Measurements from ENCODE around the gene TNFAIP8. TPM values are rescaled to one million over a fixed set of nuclear protein-coding genes. Genes with fewer than 3 reads are reported as not detected.

TNFAIP8 gene
- polyA plus RNA-seq, 4 donors = 22.8 to 39.1 (median 32.1) TPM

DNA sequence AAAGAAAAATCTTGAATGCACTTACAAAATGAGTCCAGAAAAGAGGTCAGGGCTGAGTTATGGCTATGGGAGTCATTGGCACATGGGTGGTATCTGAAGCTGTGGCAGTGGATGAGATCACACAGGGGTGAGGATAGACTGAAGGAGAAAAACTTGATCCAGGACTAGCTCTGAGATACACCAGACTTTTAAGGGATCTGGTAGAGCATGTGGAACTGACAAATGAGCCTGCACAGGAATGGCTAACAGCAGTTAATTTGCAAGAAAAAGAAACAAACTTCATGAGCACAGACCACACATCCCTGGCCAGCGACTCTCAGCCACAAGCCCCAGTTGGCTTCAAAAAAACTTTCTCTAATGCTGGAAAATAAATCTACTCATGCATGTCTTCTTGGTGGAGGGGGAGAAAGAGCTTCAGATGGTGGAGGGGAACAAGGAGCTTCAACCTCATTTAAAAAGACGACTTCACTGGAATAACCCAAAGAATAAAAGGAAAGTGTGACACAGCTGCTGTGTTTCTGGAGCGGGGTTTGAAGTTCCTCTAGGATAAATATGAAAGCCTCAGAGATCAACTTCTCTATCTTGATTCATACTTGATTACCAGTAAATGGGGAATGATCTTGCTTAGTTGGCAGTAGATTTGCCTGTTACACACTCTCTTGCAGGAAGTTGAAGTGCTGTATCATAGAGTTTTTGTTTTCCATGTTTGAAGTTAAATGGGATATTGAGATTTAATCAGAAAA, 33.6 kb downstream of the TNFAIP8 start:
- DNase-seq (ENCODE audit: low read depth in 4 of 4, low spot score in 3 of 4) = no peak

DNA sequence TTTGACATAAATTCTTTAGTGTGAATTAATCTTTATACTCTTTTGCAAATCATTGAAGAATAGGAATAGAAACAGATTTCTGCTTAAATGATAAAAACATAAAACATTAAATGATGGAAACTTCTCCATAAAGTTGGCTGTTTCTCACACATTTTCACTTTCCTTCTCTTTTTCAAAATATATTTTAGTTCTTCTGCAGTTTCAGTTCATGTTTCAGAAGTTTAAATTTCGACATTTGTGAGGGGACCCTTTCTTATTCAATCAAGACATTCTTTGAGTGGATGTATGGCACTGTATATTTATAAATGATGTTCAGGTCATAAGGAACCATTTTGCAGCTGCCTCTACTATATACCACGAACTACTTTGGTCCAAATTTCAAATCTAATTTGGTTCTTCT, 34.6 kb downstream of the TNFAIP8 start:
- DNase-seq (ENCODE audit: low read depth in 4 of 4, low spot score in 3 of 4) = no peak

- DNase-seq (ENCODE audit: low read depth in 4 of 4, low spot score in 3 of 4) = no peak
These were observed 37.4 kb downstream of the TNFAIP8 start for GRCh38 chr5:119393201-119393691.

- no peak for DNase-seq (ENCODE audit: low read depth in 4 of 4, low spot score in 3 of 4)
These were observed 37.9 kb downstream of the TNFAIP8 start for GRCh38 chr5:119393746-119394145.

DNA sequence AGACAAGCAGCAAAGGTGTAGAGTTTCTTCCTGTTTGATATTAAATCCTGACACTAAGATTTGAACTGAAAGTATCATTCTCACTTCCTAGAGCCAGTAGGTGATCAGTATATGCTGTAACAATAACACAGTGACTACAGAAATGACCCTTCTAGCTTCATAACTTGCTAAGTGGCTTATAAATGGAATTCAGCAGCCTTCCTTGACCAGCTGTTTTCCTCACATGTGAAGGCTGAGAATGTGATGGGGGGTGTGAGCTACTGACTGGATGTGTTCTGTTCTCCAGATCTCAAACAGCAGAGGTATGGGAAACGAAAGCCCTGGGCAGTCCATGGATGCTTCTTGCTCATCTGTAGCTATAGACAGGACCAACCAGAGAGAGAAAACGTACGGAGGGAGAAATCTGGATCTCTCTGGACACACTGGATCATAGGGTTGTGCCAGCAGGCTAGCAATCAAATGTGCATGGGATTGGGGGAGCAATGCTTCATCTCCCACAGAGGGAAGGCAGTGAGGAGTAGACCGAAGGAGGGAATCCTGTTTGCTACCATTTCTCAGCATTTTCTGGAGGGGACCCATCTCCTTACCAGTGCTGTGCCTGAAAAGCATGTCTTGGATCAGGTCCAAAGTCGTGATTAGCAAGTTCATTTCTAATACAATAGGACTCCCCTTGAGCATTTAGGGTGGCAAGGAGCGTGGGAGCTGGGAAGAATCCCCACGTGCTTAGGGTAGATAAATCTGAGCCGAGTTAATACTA, 39.4 kb downstream of the TNFAIP8 start:
- no peak for DNase-seq (ENCODE audit: low read depth in 4 of 4, low spot score in 3 of 4)

DNA sequence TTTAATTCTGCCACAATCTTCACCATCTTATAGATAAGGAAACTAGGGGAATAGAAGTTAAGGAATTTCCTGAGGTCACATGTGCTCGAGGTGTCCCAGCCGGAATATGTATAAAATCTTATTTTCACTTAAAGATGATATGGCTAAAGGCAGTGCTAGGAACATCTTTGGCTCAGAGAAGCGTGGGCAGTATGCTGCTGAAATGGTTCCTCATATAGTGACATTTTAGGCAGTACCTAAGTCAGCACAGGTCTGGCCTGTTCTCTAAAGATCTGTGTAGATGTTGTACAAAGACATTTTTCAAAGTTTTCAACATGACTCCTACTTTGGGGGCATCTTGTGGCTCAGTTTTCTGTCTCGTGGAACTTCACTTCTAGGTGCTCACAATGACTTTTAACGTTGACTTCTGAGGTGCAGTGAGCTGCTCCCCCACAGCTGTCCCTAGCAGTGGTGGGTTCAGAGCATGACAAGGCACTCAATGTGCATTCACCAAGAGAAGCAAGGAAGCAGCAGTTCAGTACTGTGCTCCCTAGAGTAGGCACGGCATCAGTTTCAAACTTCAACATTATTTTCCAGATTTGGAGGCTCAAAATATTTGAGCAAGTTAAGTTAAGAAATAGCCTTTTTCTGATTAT, 40.3 kb downstream of the TNFAIP8 start:
- DNase-seq (ENCODE audit: low read depth in 4 of 4, low spot score in 3 of 4) = no peak

DNA sequence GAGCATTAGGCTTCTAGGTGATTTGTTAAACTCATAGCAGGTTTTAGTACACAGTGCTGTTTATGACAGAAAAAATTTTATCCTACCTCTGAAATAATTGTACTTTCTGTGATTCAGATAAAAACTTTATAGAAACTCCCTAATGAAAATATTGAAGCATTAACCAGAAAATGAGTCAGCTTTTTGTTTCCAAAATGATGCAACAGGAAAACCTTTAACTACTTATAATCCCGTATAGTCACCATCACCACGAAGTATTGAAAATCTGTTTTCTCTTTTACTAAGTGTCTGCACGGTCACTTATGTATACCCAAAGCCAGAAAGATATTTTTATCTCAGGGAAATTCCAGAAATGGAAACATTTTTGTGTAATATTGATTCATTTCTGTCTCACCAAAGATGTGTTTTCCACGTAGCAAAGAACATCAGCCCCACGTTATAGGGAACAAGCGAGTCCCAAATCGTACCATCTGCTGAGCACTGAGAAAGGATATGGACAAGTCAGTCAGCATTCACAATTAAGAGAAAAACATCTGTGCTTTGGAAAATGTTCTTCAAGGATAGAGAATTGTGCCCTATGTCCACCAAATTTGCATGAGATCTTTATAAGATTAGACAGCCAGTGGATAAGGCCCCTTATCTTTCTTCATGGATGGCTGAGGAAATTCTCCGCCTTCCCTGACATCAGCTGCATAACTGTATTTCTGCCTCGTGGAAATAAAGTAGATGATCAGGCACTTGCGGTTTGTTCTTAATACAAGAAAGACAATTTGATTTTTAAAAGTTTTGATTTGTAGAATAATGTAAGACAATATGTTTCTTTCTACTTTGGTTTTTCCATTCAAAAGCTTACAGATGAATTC, 41.9 kb downstream of the TNFAIP8 start:
- no peak for DNase-seq (ENCODE audit: low read depth in 4 of 4, low spot score in 3 of 4)

- no peak for DNase-seq (ENCODE audit: low read depth in 4 of 4, low spot score in 3 of 4)
These were observed 43.1 kb downstream of the TNFAIP8 start for GRCh38 chr5:119398727-119399466.

- no peak for DNase-seq (ENCODE audit: low read depth in 4 of 4, low spot score in 3 of 4)
These were observed 44.4 kb downstream of the TNFAIP8 start for GRCh38 chr5:119400245-119400644.

GRCh38 chr5:119402081-119402480, 46.3 kb downstream of the TNFAIP8 start:
- no peak for DNase-seq (ENCODE audit: low read depth in 4 of 4, low spot score in 3 of 4)

DNA sequence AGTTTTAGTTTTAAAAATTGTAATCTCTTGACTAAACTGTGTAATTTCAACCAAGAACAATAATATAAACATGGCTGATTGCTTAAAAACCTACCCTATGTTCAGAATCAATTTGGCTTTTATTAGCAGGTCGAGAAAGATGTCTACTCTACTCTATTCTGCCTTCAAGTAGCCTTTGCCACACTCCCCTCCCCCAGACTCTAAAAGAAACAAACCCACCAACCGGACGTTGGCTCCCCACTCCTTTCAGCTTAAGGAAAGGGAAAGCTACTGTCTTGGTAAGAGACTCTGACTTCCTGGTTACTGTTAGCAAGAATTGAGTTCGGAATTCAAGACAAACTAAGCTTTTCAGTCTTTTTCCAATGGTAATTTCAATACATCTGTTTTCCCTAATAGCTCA, 46.7 kb downstream of the TNFAIP8 start:
- no peak for DNase-seq (ENCODE audit: low read depth in 4 of 4, low spot score in 3 of 4)

GRCh38 chr5:119404033-119404432, 48.2 kb downstream of the TNFAIP8 start:
- DNase-seq (ENCODE audit: low read depth in 4 of 4, low spot score in 3 of 4) = no peak

- no peak for DNase-seq (ENCODE audit: low read depth in 4 of 4, low spot score in 3 of 4)
These were observed 49.6 kb downstream of the TNFAIP8 start for GRCh38 chr5:119405419-119405818.

DNA sequence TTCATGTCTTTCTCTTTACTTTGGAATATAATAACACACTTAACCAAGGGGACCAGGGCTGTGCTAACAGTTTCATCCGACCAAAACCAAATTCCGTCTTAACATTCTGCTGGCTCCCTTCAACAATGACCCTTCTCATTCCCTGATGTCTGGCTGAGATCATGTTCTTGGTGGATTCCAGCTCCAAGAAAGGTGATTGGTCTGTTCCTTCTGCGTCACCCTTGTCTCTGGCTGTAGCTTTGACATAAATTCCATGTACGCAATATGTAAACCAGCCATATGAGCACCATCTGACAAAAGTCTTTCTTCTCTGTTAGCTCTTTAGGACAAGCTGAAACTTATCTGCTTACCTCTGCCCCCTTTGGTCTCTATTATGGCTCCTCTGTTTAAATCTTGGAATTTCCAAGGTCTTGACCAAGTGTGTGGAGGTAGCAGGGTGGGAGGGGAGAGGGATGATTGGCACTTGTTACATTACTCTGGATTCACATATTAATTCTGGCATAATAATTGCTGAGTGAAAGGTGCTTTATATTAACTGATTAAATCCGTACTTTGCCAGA, 50.8 kb downstream of the TNFAIP8 start:
- DNase-seq (ENCODE audit: low read depth in 4 of 4, low spot score in 3 of 4) = no peak

- no peak for DNase-seq (ENCODE audit: low read depth in 4 of 4, low spot score in 3 of 4)
These were observed 53.5 kb downstream of the TNFAIP8 start for GRCh38 chr5:119409235-119409815.

DNA sequence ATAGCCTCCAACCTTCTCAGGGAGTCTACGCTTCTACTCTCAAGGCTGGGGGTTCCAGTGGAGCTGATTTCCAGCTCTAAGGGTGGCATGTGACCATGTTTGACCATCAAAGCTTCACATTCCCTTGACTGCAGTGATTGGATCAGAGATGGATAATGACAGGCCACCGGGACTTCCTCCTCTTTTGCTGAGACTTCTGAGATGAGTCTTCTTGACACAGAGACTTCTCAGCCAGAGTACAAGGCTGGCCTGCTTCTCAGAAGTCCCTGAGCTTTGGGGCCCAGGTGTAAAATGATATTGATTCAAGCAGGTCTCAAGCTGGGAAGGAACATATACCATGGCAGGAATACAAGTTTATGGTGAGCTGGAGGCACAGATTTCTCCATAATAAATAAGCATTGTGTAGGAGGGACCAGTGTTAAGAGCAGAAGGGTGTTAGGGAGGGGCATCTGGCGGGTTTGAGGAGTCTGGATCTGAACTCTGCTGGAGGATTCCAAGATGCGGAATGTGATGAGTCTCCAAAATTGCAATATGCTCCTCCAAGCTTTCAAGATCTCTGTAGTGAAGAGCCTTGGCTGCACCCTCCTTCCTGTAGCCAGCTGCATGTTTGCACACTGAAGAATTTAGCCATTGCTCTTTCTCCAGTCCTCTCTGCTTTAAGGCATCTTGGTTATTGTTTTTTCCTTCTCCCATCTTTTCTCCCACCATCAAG, 54.8 kb downstream of the TNFAIP8 start:
- DNase-seq (ENCODE audit: low read depth in 4 of 4, low spot score in 3 of 4) = no peak

DNA sequence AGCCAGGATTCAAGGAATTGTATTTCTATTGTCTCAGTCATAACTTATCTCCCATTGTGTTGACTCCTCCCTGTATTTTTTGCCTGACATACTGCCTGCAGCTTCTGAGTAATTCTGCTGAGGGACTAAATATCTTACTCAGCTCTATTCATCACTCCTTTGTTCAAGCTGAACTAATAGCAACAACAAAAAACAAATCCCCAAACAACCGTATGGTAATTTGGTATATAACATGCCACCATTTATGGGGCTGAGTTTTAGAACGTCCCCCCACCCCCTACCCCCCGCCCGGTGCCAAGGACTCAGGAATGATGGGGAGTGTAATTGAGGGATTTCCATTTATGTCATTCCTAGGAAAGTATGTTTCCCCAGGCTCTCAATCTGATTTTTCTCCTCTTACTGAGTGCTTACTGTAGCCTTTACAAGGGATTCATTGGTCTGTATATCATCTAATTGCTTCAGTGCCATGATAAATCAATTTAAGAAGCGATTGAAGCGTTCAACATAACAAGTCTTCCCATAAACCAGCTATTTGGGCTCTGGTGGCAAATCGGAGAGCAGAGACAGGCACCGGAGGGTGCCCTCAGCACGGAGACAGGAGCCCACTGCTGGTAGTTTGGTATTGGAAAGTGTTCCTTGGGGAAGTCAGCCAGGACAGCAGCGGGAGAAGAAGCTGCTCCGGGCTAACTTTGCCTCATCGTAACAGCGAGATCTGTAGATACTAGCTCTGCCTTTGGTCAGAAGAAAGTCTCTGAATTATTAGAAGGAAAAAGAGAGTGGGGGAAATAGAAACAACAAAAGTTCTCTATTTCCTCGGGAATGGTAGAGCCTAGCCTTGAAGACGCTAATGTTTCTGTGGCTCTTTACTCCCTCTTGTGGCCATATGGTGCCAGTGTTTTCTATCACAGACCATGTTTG, 55.8 kb downstream of the TNFAIP8 start:
- peak; percentile 68 to 74 (median 71) for DNase-seq (ENCODE audit: low read depth in 4 of 4, low spot score in 3 of 4)
